Liver (tissue), 9 donors: ENCODE measurements around the gene KIF1A. TPM values are rescaled to one million over a fixed set of nuclear protein-coding genes. Genes with fewer than 3 reads are reported as not detected.

ENCODE experiments used
- DNase-seq: peaks from one replicate; pipeline ENCODE4 v3.0.0-alpha.2; 2017; ENCODE audit warnings: low spot score
- H3K27ac ChIP-seq, 2 donors: one replicate each; pipeline ENCODE4 v1.7.0; 2013; ENCODE audit warnings: inconsistent platforms in 2 of 2, low read length in 2 of 2, control low read depth in 1 of 2, low read depth in 1 of 2, mild to moderate bottlenecking in 1 of 2
- H3K27me3 ChIP-seq, 4 donors: one replicate each; pipeline versions ENCODE4 v1.6.1 to v1.7.0; 2013; ENCODE audit warnings: low read length in 3 of 4, inconsistent platforms in 1 of 4, mild to moderate bottlenecking in 1 of 4, moderate library complexity in 1 of 4; ENCODE audit not compliant: control insufficient read depth in 4 of 4, insufficient read depth in 4 of 4
- H3K36me3 ChIP-seq, 4 donors: one replicate each; pipeline versions ENCODE4 v1.6.1 to v1.7.0; 2013; ENCODE audit warnings: low read length in 3 of 4, mild to moderate bottlenecking in 3 of 4, low read depth in 1 of 4, moderate library complexity in 1 of 4; ENCODE audit not compliant: control insufficient read depth in 4 of 4, insufficient read depth in 3 of 4
- H3K4me1 ChIP-seq, 4 donors: one replicate each; pipeline versions ENCODE4 v1.6.1 to v1.7.0; 2013; ENCODE audit warnings: low read length in 3 of 4, mild to moderate bottlenecking in 3 of 4, moderate library complexity in 1 of 4; ENCODE audit not compliant: control insufficient read depth in 4 of 4, insufficient read depth in 4 of 4
- H3K4me3 ChIP-seq, 3 donors: one replicate each; pipeline versions ENCODE4 v1.6.1 to v1.7.0; 2013; ENCODE audit warnings: low read length in 3 of 3, control low read depth in 1 of 3, low read depth in 1 of 3, mild to moderate bottlenecking in 1 of 3
- H3K9ac ChIP-seq, 2 donors: one replicate each; pipeline ENCODE4 v1.7.0; 2013; ENCODE audit warnings: low read length in 2 of 2, mild to moderate bottlenecking in 2 of 2, moderate library complexity in 2 of 2, control low read depth in 1 of 2, low read depth in 1 of 2
- H3K9me3 ChIP-seq, 4 donors: one replicate each; pipeline versions ENCODE4 v1.6.1 to v1.7.0; 2013; ENCODE audit warnings: low read length in 3 of 4; ENCODE audit not compliant: control insufficient read depth in 4 of 4
- ATF3 ChIP-seq: IDR thresholded peaks from 2 replicates; pipeline ENCODE4 v1.6.1; 2016; ENCODE audit warnings: antibody characterized with exemption
- CTCF ChIP-seq: fragments of 150-350 bp; IDR thresholded peaks from 2 replicates; pipeline ENCODE4 v1.5.1; 2017; ENCODE audit warnings: improper control_type of control experiment, low read depth, low read length; ENCODE audit not compliant: missing input control
- EGR1 ChIP-seq, 2 donors: IDR thresholded peaks; 2 replicates each; pipeline ENCODE4 v1.6.1; 2016 to 2018; ENCODE audit warnings: antibody characterized with exemption in 2 of 2, low read depth in 2 of 2
- FOXA1 ChIP-seq: IDR thresholded peaks from 2 replicates; pipeline ENCODE4 v1.6.1; 2016; ENCODE audit warnings: antibody characterized with exemption
- FOXA2 ChIP-seq: IDR thresholded peaks from 2 replicates; pipeline ENCODE4 v1.6.1; 2016; ENCODE audit warnings: antibody characterized with exemption
- GABPA ChIP-seq, 2 donors: IDR thresholded peaks in 1 of 2; conservative IDR thresholded peaks in 1 of 2; 2 replicates each; pipeline ENCODE4 v1.6.1; 2016; ENCODE audit warnings: antibody characterized with exemption in 2 of 2, mild to moderate bottlenecking in 1 of 2, moderate library complexity in 1 of 2
- HNF4A ChIP-seq, 2 donors: conservative IDR thresholded peaks; 2 replicates each; pipeline ENCODE4 v1.6.1; 2016; ENCODE audit warnings: antibody characterized with exemption in 2 of 2, mild to moderate bottlenecking in 2 of 2
- HNF4G ChIP-seq: IDR thresholded peaks from 2 replicates; pipeline ENCODE4 v1.6.1; 2016; ENCODE audit warnings: antibody characterized with exemption
- JUND ChIP-seq, 2 donors: IDR thresholded peaks; 2 replicates each; pipeline ENCODE4 v1.6.1; 2016; ENCODE audit warnings: antibody characterized with exemption in 2 of 2
- NR2F2 ChIP-seq: IDR thresholded peaks from 2 replicates; pipeline ENCODE4 v1.6.1; 2016; ENCODE audit warnings: antibody characterized with exemption
- RAD21 ChIP-seq, 2 donors: IDR thresholded peaks; 2 replicates each; pipeline ENCODE4 v1.6.1; 2016; ENCODE audit warnings: antibody characterized with exemption in 2 of 2, mild to moderate bottlenecking in 2 of 2
- RXRA ChIP-seq, 2 donors: IDR thresholded peaks; 2 replicates each; pipeline ENCODE4 v1.6.1; 2017 to 2018; ENCODE audit warnings: antibody characterized with exemption in 2 of 2, mild to moderate bottlenecking in 1 of 2
- SP1 ChIP-seq: IDR thresholded peaks from 2 replicates; pipeline ENCODE4 v1.6.1; 2018; ENCODE audit warnings: antibody characterized with exemption, mild to moderate bottlenecking
- TAF1 ChIP-seq: conservative IDR thresholded peaks from 2 replicates; pipeline ENCODE4 v1.6.1; 2016; ENCODE audit warnings: antibody characterized with exemption, mild to moderate bottlenecking
- YY1 ChIP-seq: IDR thresholded peaks from 2 replicates; pipeline ENCODE4 v1.6.1; 2016; ENCODE audit warnings: antibody characterized with exemption, mild to moderate bottlenecking
- ZBTB33 ChIP-seq: IDR thresholded peaks from 2 replicates; pipeline ENCODE4 v1.6.1; 2016; ENCODE audit warnings: antibody characterized with exemption
- WGBS: extraction: QIAGEN DNeasy Blood & Tissue Kit; methylation state at CpG from one replicate; pipeline ENCODE4 v1.1.7; 2013; 5-methylcytosine and 5-hydroxymethylcytosine counted together
- polyA plus RNA-seq, 2 donors: library from polyadenylated mRNA; stranded (reverse) in 1 of 2; unstranded in 1 of 2; fragments of 200-250 nt in 1 of 2; fragments of >200 nt in 1 of 2; fragmentation: Nextera tagmentation in 1 of 2; extraction: Ambion mirVana in 1 of 2; gene quantifications; one replicate each; pipeline versions ENCODE4 v1.2.1 to v1.2.3, GENCODE V29; 2013 to 2015
- total RNA-seq, 2 donors: library from RNA; depleted of rRNA; stranded (reverse); fragments of >200 nt; gene quantifications; one replicate each; pipeline ENCODE4 v1.2.3, GENCODE V29; 2014
- TF ChIP-seq, protein P1 (sequence below): IDR thresholded peaks from 2 replicates; pipeline ENCODE4 v1.6.1; 2016; ENCODE audit warnings: antibody characterized with exemption, mild to moderate bottlenecking
- TF ChIP-seq, protein P2 (sequence below): IDR thresholded peaks from 2 replicates; pipeline ENCODE4 v1.6.1; 2016; ENCODE audit warnings: antibody characterized with exemption
- donor health status: healthy.
- donor health status: healthy.
- donor health status: healthy.
- donor health status: healthy.
- donor health status: healthy.

KIF1A gene
- total and polyA plus RNA-seq, 4 donors: 0.03 to 0.21 (median 0.11) TPM

- Histone ChIP-seq H3K4me1 (peaks cover 17 to 59% (median 40%) of the 10 kb centered on the region in 4 donors), H3K9ac (peak overlapping the region in 1 of 2 donors; percentile 19), H3K4me3 (peak overlapping the region in 1 of 3 donors; percentile 12), H3K9me3 (no peaks in the 10 kb centered on the region), H3K27ac (peak overlapping the region; percentile 87 to 90), H3K27me3 (no peaks in the 10 kb centered on the region), H3K36me3 (no peaks in the 10 kb centered on the region)
- DNase-seq: peak; percentile 71
- WGBS: 32% methylated on average over 21 of the region's 21 CpGs
- TF ChIP-seq NR2F2 (peak; percentile 50), HNF4G (peak; percentile 97), RAD21 (IDR thresholded peaks at IDR 0.05) (peak in 1 of 2 donors; percentile 45), FOXA2 (peak; percentile 45), JUND (IDR thresholded peaks at IDR 0.05) (peak; percentile 80 to 83), FOXA1 (peak; percentile 48), CTCF (no peak), ATF3 (peak; percentile 97), TAF1 (peak; percentile 27), RXRA (IDR thresholded peaks at IDR 0.05) (peak; percentile 96 to 98), YY1 (peak; percentile 58), HNF4A (conservative IDR thresholded peaks at IDR 0.05) (peak; percentile 94 to 97), SP1 (peak; percentile 100), GABPA (IDR thresholded peaks at IDR 0.05 in 1 of 2, conservative IDR thresholded peaks at IDR 0.05 in 1 of 2) (peak in 1 of 2 donors; percentile 23), EGR1 (IDR thresholded peaks at IDR 0.05; ENCODE audit: low read depth in 2 of 2) (peak; percentile 44 to 60), ZBTB33 (peak; percentile 91)
- TF ChIP-seq, protein P1, sequence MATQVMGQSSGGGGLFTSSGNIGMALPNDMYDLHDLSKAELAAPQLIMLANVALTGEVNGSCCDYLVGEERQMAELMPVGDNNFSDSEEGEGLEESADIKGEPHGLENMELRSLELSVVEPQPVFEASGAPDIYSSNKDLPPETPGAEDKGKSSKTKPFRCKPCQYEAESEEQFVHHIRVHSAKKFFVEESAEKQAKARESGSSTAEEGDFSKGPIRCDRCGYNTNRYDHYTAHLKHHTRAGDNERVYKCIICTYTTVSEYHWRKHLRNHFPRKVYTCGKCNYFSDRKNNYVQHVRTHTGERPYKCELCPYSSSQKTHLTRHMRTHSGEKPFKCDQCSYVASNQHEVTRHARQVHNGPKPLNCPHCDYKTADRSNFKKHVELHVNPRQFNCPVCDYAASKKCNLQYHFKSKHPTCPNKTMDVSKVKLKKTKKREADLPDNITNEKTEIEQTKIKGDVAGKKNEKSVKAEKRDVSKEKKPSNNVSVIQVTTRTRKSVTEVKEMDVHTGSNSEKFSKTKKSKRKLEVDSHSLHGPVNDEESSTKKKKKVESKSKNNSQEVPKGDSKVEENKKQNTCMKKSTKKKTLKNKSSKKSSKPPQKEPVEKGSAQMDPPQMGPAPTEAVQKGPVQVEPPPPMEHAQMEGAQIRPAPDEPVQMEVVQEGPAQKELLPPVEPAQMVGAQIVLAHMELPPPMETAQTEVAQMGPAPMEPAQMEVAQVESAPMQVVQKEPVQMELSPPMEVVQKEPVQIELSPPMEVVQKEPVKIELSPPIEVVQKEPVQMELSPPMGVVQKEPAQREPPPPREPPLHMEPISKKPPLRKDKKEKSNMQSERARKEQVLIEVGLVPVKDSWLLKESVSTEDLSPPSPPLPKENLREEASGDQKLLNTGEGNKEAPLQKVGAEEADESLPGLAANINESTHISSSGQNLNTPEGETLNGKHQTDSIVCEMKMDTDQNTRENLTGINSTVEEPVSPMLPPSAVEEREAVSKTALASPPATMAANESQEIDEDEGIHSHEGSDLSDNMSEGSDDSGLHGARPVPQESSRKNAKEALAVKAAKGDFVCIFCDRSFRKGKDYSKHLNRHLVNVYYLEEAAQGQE: no peak
- TF ChIP-seq, protein P2, sequence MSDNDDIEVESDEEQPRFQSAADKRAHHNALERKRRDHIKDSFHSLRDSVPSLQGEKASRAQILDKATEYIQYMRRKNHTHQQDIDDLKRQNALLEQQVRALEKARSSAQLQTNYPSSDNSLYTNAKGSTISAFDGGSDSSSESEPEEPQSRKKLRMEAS: peak; percentile 70
These were observed 37.3 kb upstream of the KIF1A start for GRCh38 chr2:240857039-240858008.
